Lower leg skin (tissue), 3 donors: Measurements from ENCODE around the gene BAD.

Experiments
- CTCF ChIP-seq, 3 donors: fragments of 450-650 bp; IDR thresholded peaks; one replicate each; pipeline ENCODE4 v1.5.1; 2016; ENCODE audit warnings: antibody characterized with exemption in 3 of 3, mild to moderate bottlenecking in 3 of 3, moderate library complexity in 2 of 3
- POLR2A ChIP-seq, 2 donors: fragments of 450-650 bp; IDR thresholded peaks; one replicate each; pipeline ENCODE4 v1.6.1; 2016 to 2017; ENCODE audit warnings: antibody characterized with exemption in 2 of 2, mild to moderate bottlenecking in 1 of 2, moderate library complexity in 1 of 2

GRCh38 chr11:64312947-64313346 lies 28.5 kb upstream of the BAD start:
- TF ChIP-seq CTCF (IDR thresholded peaks at IDR 0.05) (no peak), POLR2A (IDR thresholded peaks at IDR 0.05) (no peak)
